Pancreas (tissue), 10 donors: ENCODE data around the gene UBE3D. TPM values are rescaled to one million over a fixed set of nuclear protein-coding genes. Genes with fewer than 3 reads are reported as not detected.

Source experiments
- ATAC-seq, 4 donors: fragments of 200-7000 bp; cut with Tn5 transposase; one replicate each; pipeline versions ENCODE4 v1.8.0 to v1.9.1; 2020; ENCODE audit warnings: mild to moderate bottlenecking in 4 of 4, moderate library complexity in 4 of 4
- DNase-seq, 6 donors: peaks; one replicate each; pipeline ENCODE4 v3.0.0-alpha.2; 2020
- FAIRE-seq: peaks from 2 replicates; lab custom pipeline; 2012; peaks lifted over from hg19 to GRCh38; lab: Jason Lieb, UNC
- H3K27ac ChIP-seq, 4 donors: fragments of 200-600 bp; sonication (generic); 1 replicate in 3 of 4; 2 replicates in 1 of 4; pipeline versions ENCODE4 v1.5.0 to v1.8.0; 2020
- H3K27me3 ChIP-seq, 4 donors: fragments of 200-600 bp; one replicate each; pipeline ENCODE4 v1.8.0; 2021
- H3K36me3 ChIP-seq, 3 donors: fragments of 200-600 bp; sonication (generic) in 1 of 3; one replicate each; pipeline versions ENCODE4 v1.5.0 to v1.8.0; 2020 to 2021
- H3K4me1 ChIP-seq, 3 donors: fragments of 200-600 bp; one replicate each; pipeline ENCODE4 v1.8.0; 2021
- H3K4me3 ChIP-seq, 4 donors: fragments of 200-600 bp; sonication (generic) in 2 of 4; one replicate each; pipeline versions ENCODE4 v1.5.0 to v1.8.0; 2020 to 2021
- H3K9me3 ChIP-seq, 4 donors: fragments of 200-600 bp; one replicate each; pipeline ENCODE4 v1.8.0; 2021
- WGBS, 2 donors: extraction: QIAGEN DNeasy Blood & Tissue Kit; methylation state at CpG; one replicate each; pipeline ENCODE4 v1.1.7; 2013; 5-methylcytosine and 5-hydroxymethylcytosine counted together
- intact Hi-C, 3 donors: fragments of 100-400 bp; cut with DNase I; formaldehyde crosslinking; loops; one replicate each; pipeline versions ENCODE4 v1.11.1 to v1.14.2; 2022
- polyA plus RNA-seq, 2 donors: library from polyadenylated mRNA; stranded (reverse); fragments of 200-250 nt; gene quantifications; one replicate each; pipeline ENCODE4 v1.2.3, GENCODE V29; 2013
- total RNA-seq, 6 donors: library from RNA; stranded (reverse); fragmentation: NEBNext Ultra II Directional in 4 of 6; extraction: Animal tissue kit (Norgen Biotek cat#: 25700) in 4 of 6; gene quantifications; one replicate each; pipeline versions ENCODE4 v1.2.1 to v1.2.4, GENCODE V29; 2021 to 2023
- TF ChIP-seq, protein P1 (sequence below), 4 donors: fragments of 200-600 bp; sonication (generic) in 3 of 4; IDR thresholded peaks; one replicate each; pipeline versions ENCODE4 v1.5.0 to v1.8.0; 2021; ENCODE audit warnings: antibody characterized with exemption in 4 of 4
- donor health status: healthy with polysubstance abuse.
- donor health status: DM: no; HTN: no; CAD: no; lungs with moderate emphysema.
- donor health status: DM: no; HTN: no; CAD: no.
- donor health status: control.
- donor health status: control.
- donor health status: Bipolar disorder and iron deficiency.
- donor health status: DM: yes; HTN: yes; CAD: no.
- donor health status: DM: no; HTN: no; CAD: no.
- donor health status: DM: no; HTN: no; CAD: no.
- donor health status: DM: yes; HTN: yes; CAD: no.

Gene UBE3D
- total and polyA plus RNA-seq, 8 donors, result 3.2 to 6.9 (median 4.1) TPM

DNA sequence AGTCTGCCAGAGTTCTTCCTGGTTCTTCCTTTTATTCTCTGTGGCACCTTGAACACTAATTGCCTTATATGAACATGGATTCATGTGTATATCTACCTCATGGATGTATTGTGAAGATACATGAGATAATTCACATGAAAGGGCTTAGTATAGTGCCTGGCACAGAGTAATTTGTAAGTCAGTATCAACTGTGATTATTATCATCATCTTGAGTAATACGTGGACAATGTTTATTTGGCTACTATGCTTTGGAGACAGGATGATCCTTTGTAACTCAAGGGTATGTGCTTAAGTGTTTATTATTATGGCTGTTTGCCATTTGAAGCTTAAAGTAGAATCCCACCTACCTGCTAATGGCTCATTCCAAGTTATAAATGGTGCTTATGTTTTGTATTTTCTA is 17.8 kb upstream of the UBE3D start:
- FAIRE-seq, result no peak
- intact Hi-C loops, result no loop called here
- WGBS, 2 donors, result 48 to 62% methylated on average over 1 of the region's 1 CpG

DNA sequence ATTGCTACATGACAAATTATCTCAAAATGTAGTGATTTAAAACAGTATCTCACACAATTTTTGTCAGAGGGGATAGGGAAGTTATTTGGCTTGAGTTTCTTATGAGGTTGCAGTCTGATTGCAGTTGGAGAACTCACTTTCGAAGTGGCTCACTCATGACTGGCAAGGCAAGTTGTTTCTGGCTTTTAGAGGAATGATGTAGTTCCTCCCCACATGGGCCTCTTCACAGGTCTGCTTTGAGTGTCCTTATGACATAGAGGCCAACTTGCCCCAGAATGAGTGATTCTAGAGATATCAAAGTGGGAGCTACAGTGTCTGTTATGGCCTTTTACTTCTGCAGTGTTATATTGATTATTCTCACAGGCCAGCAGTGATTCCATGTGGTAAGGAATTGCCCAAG is 8.0 kb upstream of the UBE3D start:
- Histone ChIP-seq H3K27ac (no peak overlapping the region), H3K36me3 (no peaks in the 10 kb centered on the region), H3K4me3 (no peak overlapping the region), H3K4me1 (peaks cover 10 to 37% (median 34%) of the 10 kb centered on the region in 3 donors), H3K27me3 (no peaks in the 10 kb centered on the region), H3K9me3 (no peaks in the 10 kb centered on the region)
- WGBS, 2 donors, result 81 to 90% methylated on average over 1 of the region's 1 CpG
- DNase-seq, result no peak
- FAIRE-seq, result no peak
- intact Hi-C loops, result no loop called here
- ATAC-seq, result no peak
- TF ChIP-seq, protein P1, sequence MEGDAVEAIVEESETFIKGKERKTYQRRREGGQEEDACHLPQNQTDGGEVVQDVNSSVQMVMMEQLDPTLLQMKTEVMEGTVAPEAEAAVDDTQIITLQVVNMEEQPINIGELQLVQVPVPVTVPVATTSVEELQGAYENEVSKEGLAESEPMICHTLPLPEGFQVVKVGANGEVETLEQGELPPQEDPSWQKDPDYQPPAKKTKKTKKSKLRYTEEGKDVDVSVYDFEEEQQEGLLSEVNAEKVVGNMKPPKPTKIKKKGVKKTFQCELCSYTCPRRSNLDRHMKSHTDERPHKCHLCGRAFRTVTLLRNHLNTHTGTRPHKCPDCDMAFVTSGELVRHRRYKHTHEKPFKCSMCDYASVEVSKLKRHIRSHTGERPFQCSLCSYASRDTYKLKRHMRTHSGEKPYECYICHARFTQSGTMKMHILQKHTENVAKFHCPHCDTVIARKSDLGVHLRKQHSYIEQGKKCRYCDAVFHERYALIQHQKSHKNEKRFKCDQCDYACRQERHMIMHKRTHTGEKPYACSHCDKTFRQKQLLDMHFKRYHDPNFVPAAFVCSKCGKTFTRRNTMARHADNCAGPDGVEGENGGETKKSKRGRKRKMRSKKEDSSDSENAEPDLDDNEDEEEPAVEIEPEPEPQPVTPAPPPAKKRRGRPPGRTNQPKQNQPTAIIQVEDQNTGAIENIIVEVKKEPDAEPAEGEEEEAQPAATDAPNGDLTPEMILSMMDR (IDR thresholded peaks at IDR 0.05), result no peak

More for the DNA sequence above, 17.8 kb upstream of the UBE3D start:
- TF ChIP-seq, protein P1 (IDR thresholded peaks at IDR 0.05), result no peak
- Histone ChIP-seq H3K9me3 (no peaks in the 10 kb centered on the region), H3K27me3 (no peaks in the 10 kb centered on the region), H3K4me3 (no peak overlapping the region), H3K4me1 (no peaks in the 10 kb centered on the region), H3K27ac (no peak overlapping the region), H3K36me3 (no peaks in the 10 kb centered on the region)
- DNase-seq (no peak), ATAC-seq (no peak)

DNA sequence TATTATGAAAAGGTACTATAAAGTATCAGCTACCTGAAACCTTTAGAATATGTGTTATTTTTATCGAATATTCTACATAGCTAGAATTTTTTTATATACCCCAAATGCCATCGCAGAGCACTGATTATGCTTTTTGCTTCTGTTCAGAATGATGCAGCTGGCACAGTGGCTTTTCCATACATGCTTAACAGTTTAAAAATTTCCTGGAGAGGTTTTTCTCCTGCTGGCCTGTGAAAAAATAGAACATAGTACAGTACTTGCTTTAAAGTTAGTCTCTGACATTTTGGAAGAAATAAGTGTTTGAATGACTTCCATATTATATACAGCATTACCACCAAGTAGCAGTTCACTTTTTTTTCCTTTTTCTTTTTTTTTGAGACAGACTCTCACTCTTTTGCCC is 7.1 kb upstream of the UBE3D start:
- Histone ChIP-seq H3K4me3 (no peak overlapping the region), H3K27me3 (no peaks in the 10 kb centered on the region), H3K9me3 (no peaks in the 10 kb centered on the region), H3K36me3 (no peaks in the 10 kb centered on the region), H3K4me1 (peaks cover 10 to 38% (median 34%) of the 10 kb centered on the region in 3 donors), H3K27ac (no peak overlapping the region)
- intact Hi-C loops, result no loop called here
- no peak for ATAC-seq
- no peak for FAIRE-seq
- TF ChIP-seq, protein P1 (IDR thresholded peaks at IDR 0.05), result no peak
- DNase-seq, result no peak
- WGBS, 2 donors, result 81 to 94% methylated on average over 2 of the region's 2 CpGs

DNA sequence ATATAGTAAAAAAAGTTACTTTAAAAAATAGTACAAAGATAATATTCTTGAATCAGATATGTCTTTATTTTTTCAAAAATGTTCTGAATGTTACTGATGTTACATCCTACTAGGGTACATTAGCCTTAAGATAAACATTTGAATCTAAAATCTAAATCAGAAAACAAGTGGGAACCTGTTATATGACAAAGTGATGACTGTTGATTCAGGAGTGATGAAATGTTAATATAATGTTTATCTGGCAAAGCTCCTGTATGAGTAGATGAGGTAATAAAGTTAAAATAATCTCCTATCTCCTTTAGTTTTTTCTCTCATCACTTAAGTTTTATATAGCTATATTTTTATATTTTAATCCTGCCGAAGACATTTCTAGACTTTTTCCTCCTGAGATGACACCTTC is 6.1 kb upstream of the UBE3D start:
- no peaks in the 10 kb centered on the region for H3K9me3 ChIP-seq
- no peak overlapping the region for H3K4me3 ChIP-seq
- TF ChIP-seq, protein P1 (IDR thresholded peaks at IDR 0.05), result no peak
- ATAC-seq, result no peak
- H3K4me1 ChIP-seq, result peaks cover 10 to 43% (median 34%) of the 10 kb centered on the region in 3 donors
- DNase-seq, result no peak
- no peaks in the 10 kb centered on the region for H3K27me3 ChIP-seq
- peak overlapping the region in 2 of 4 donors; percentile 89 to 92 for H3K27ac ChIP-seq
- H3K36me3 ChIP-seq, result no peaks in the 10 kb centered on the region
- intact Hi-C loops, result no loop called here
- 56 to 73% methylated on average over 1 of the region's 1 CpG for WGBS, 2 donors
- peak; percentile 34 for FAIRE-seq

DNA sequence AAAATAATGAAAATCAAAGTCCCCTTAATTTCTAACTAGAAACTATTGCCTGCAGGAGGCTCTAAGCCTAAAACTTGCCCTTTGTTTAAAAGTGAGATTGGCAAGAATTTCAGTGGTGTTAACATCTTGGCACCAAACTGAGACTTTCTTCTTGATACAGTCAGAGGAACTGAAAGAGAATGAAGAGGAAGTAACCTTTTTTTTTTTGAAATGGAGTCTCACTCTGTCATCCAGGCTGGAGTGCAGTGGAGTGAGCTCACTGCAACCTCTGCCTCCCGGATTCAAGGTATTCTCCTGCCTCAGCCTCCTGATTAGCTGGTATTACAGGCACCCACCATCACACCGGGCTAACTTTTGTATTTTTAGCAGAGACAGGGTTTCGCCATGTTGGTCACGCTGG is 5.4 kb upstream of the UBE3D start:
- H3K4me3 ChIP-seq, result no peak overlapping the region
- H3K27ac ChIP-seq, result peak overlapping the region in 3 of 4 donors; percentile 24 to 92 (median 89)
- H3K27me3 ChIP-seq, result no peaks in the 10 kb centered on the region
- intact Hi-C loops, result no loop called here
- ATAC-seq (peak in 1 of 4 donors; percentile 36), DNase-seq (no peak), FAIRE-seq (no peak)
- H3K9me3 ChIP-seq, result no peaks in the 10 kb centered on the region
- TF ChIP-seq, protein P1 (IDR thresholded peaks at IDR 0.05), result no peak
- no peaks in the 10 kb centered on the region for H3K36me3 ChIP-seq
- WGBS, 2 donors, result 82 to 89% methylated on average over 4 of the region's 4 CpGs
- H3K4me1 ChIP-seq, result peaks cover 10 to 43% (median 34%) of the 10 kb centered on the region in 3 donors
